K562 (cell line): ENCODE data around the gene ALKBH3. TPM values are rescaled to one million over a fixed set of nuclear protein-coding genes. Genes with fewer than 3 reads are reported as not detected.

Experiments
- ATAC-seq: fragments of 200-7000 bp; cut with Tn5 transposase; 3 replicates; pipeline ENCODE4 v1.9.1; 2020; ENCODE audit warnings: moderate library complexity
- BruUV-seq: library from RNA; stranded (reverse); fragments of 400-500 nt; replicated peaks from 2 replicates; lab custom pipeline; 2021; lab: Mats Ljungman, UMichigan
- CTCF ChIA-PET: fragments of 300-600 bp; formaldehyde crosslinking; extraction: SDS; loops from one replicate; lab custom pipeline; 2021; ENCODE audit warnings: low intra/inter-chr PET ratio; lab: Yijun Ruan, JAX
- POLR2A ChIA-PET: fragments of 300-600, 350-650 bp; sonication (Branson Sonifier 250); formaldehyde crosslinking; extraction: SDS; loops from one replicate; lab custom pipeline; 2021; ENCODE audit warnings: antibody characterized with exemption, inconsistent platforms; lab: Yijun Ruan, JAX
- DNase-seq, 4 experiments: peaks; one replicate each; pipeline versions ENCODE4 v3.0.0 to v3.0.0-alpha.2; 2011 to 2018; ENCODE audit warnings: low spot score in 3 of 4, mixed read lengths in 3 of 4; ENCODE audit errors: extremely low read depth in 1 of 4
- FAIRE-seq: peaks from 2 replicates; lab custom pipeline; 2011; peaks lifted over from hg19 to GRCh38; lab: Jason Lieb, UNC
- H2AFZ ChIP-seq: 2 replicates; pipeline ENCODE4 v1.6.0; 2011; ENCODE audit warnings: low read depth, low read length, control low read depth, inconsistent platforms
- H3K27ac ChIP-seq: fragments of 200-600 bp; 3 replicates; pipeline ENCODE4 v1.8.0; 2011; ENCODE audit warnings: low read depth, mild to moderate bottlenecking, control low read depth, inconsistent platforms, low read length, moderate library complexity, mixed read lengths; ENCODE audit errors: extremely low read depth
- H3K27me3 ChIP-seq, 2 experiments: fragments of 300-600 bp in 1 of 2; 2 replicates in 1 of 2; 3 replicates in 1 of 2; pipeline versions ENCODE4 v1.6.0 to v1.8.0; 2011; ENCODE audit warnings: inconsistent platforms in 2 of 2, low read length in 2 of 2, mild to moderate bottlenecking in 1 of 2, mixed read lengths in 1 of 2, moderate library complexity in 1 of 2; ENCODE audit not compliant: control insufficient read depth in 2 of 2, insufficient read depth in 2 of 2
- H3K36me3 ChIP-seq: fragments of 300-600 bp; 3 replicates; pipeline ENCODE4 v1.8.0; 2011; ENCODE audit warnings: mild to moderate bottlenecking, low read length, inconsistent platforms; ENCODE audit not compliant: control insufficient read depth, insufficient read depth
- H3K4me1 ChIP-seq, 2 experiments: fragments of 200-600 bp in 1 of 2; replicated peaks in 1 of 2; 2 replicates in 1 of 2; 3 replicates in 1 of 2; pipeline versions ENCODE4 v1.5.1 to v1.8.0; 2011; ENCODE audit warnings: inconsistent platforms in 2 of 2, low read length in 2 of 2, mild to moderate bottlenecking in 1 of 2, mixed read lengths in 1 of 2, moderate library complexity in 1 of 2; ENCODE audit not compliant: control insufficient read depth in 2 of 2, insufficient read depth in 2 of 2
- H3K4me2 ChIP-seq: 2 replicates; pipeline ENCODE4 v1.6.1; 2011; ENCODE audit warnings: low read length, control low read depth, inconsistent platforms, mixed read lengths; ENCODE audit not compliant: insufficient read depth
- H3K4me3 ChIP-seq: fragments of 200-600 bp; sonication (generic), shearing (Covaris generic); 2 replicates; pipeline ENCODE4 v1.5.1; 2016; ENCODE audit warnings: control low read depth, inconsistent platforms
- H3K79me2 ChIP-seq: fragments of 200-600 bp; 3 replicates; pipeline ENCODE4 v1.8.0; 2011; ENCODE audit warnings: low read length, inconsistent platforms; ENCODE audit not compliant: control insufficient read depth, insufficient read depth
- H3K9ac ChIP-seq, 2 experiments: 2 replicates each; pipeline versions ENCODE4 v1.6.0 to v1.6.1; 2011; ENCODE audit warnings: low read depth in 2 of 2, low read length in 2 of 2, control low read depth in 1 of 2, inconsistent platforms in 1 of 2, mild to moderate bottlenecking in 1 of 2, mixed read lengths in 1 of 2; ENCODE audit not compliant: insufficient read depth in 1 of 2
- H3K9me1 ChIP-seq: one replicate; pipeline ENCODE4 v1.6.0; 2011; ENCODE audit warnings: inconsistent platforms, mild to moderate bottlenecking, low read length, moderate library complexity; ENCODE audit not compliant: control insufficient read depth, insufficient read depth
- H3K9me3 ChIP-seq: replicated peaks from 2 replicates; pipeline ENCODE4 v1.5.1; 2011; ENCODE audit warnings: low read depth, low read length, inconsistent platforms; ENCODE audit not compliant: control insufficient read depth, insufficient read depth
- H4K20me1 ChIP-seq: replicated peaks from 2 replicates; pipeline ENCODE4 v1.6.1; 2011; ENCODE audit warnings: low read length, inconsistent platforms, mixed read lengths; ENCODE audit not compliant: control insufficient read depth, insufficient read depth
- ETV5 ChIP-seq: sonication (generic); formaldehyde crosslinking; IDR thresholded peaks from 2 replicates; pipeline ENCODE4 v1.4.0; 2020; ENCODE audit warnings: low read depth, mild to moderate bottlenecking, missing genetic modification reagents
- KLF1 ChIP-seq: fragments of 450-650 bp; IDR thresholded peaks from 2 replicates; pipeline ENCODE4 v1.6.1; 2016; ENCODE audit warnings: missing genetic modification characterization, missing compliant biosample characterization
- RFX1 ChIP-seq: fragments of 450-650 bp; IDR thresholded peaks from 2 replicates; pipeline ENCODE4 v1.6.1; 2016; ENCODE audit warnings: mild to moderate bottlenecking, moderate library complexity
- ZBTB17 ChIP-seq: fragments of 450-650 bp; formaldehyde crosslinking; IDR thresholded peaks from 2 replicates; pipeline ENCODE4 v1.4.0; 2020; ENCODE audit warnings: mild to moderate bottlenecking
- ZC3H8 ChIP-seq: fragments of 450-650 bp; IDR thresholded peaks from 2 replicates; pipeline ENCODE4 v1.6.1; 2017
- ZNF696 ChIP-seq: fragments of 250-450 bp; sonication (Bioruptor Pico); conservative IDR thresholded peaks from 2 replicates; pipeline ENCODE4 v1.4.0; 2020; ENCODE audit warnings: mild to moderate bottlenecking, moderate library complexity
- WGBS: fragments of 100-300 bp; shearing (Covaris generic); methylation state at CpG from one replicate; pipeline ENCODE4 v1.1.6; 2016; ENCODE audit warnings: low coverage, mixed read lengths; ENCODE audit not compliant: insufficient coverage; ENCODE audit errors: missing lambda C conversion rate; 5-methylcytosine and 5-hydroxymethylcytosine counted together
- in situ Hi-C: fragments of 300-500 bp; cut with MboI; formaldehyde crosslinking; loops from 4 replicates; pipeline ENCODE4 v1.15.0; 2018; ENCODE audit warnings: inconsistent platforms, mixed read lengths
- intact Hi-C: fragments of 100-400 bp; cut with micrococcal nuclease; formaldehyde crosslinking; loops from 2 replicates; pipeline ENCODE4 v1.14.2; 2022
- polyA plus RNA-seq, 8 experiments: library from polyadenylated mRNA; depleted of rRNA in 4 of 8; stranded (reverse) in 5 of 8; unstranded in 3 of 8; fragments of >200 nt; fragmentation: Nextera tagmentation in 2 of 8; fragmentation: Illumina TruSeq in 1 of 8; extraction: Ambion mirVana in 2 of 8; extraction: Trizol in 1 of 8; gene quantifications; 2 replicates each; pipeline versions ENCODE4 v1.2.1 to v1.2.3, GENCODE V29; 2011 to 2014; ENCODE audit warnings: inconsistent platforms in 1 of 8, missing spikeins in 1 of 8
- total RNA-seq, 7 experiments: library from RNA; depleted of rRNA in 6 of 7; stranded (reverse); fragments of >200 nt in 6 of 7; fragmentation: Illumina TruSeq in 2 of 7; extraction: Trizol in 2 of 7; gene quantifications; 2 replicates each; pipeline versions ENCODE4 v1.2.1 to v1.2.3, GENCODE V29; 2011 to 2021; ENCODE audit warnings: low replicate concordance in 1 of 7
- TF ChIP-seq, protein P1 (sequence below), 2 experiments: IDR thresholded peaks; 2 replicates each; pipeline ENCODE4 v1.6.1; 2011; ENCODE audit warnings: borderline replicate concordance in 1 of 2, control low read depth in 1 of 2, low read depth in 1 of 2, low read length in 1 of 2, mild to moderate bottlenecking in 1 of 2, mixed read lengths in 1 of 2, moderate library complexity in 1 of 2; ENCODE audit not compliant: insufficient read depth in 1 of 2, insufficient read length in 1 of 2, poor library complexity in 1 of 2, severe bottlenecking in 1 of 2; ENCODE audit errors: extremely low read depth in 1 of 2
- TF ChIP-seq, protein P2 (sequence below): fragments of 250-450 bp; sonication (Bioruptor Pico); IDR thresholded peaks from 2 replicates; pipeline ENCODE4 v1.4.0; 2020; ENCODE audit warnings: mild to moderate bottlenecking

Gene ALKBH3
- total and polyA plus RNA-seq, 9 of the 15 experiments (the other 6 are each of a cell fraction or from before 2014, with no cell fraction given): 16.0 to 49.9 (median 36.5) TPM

DNA sequence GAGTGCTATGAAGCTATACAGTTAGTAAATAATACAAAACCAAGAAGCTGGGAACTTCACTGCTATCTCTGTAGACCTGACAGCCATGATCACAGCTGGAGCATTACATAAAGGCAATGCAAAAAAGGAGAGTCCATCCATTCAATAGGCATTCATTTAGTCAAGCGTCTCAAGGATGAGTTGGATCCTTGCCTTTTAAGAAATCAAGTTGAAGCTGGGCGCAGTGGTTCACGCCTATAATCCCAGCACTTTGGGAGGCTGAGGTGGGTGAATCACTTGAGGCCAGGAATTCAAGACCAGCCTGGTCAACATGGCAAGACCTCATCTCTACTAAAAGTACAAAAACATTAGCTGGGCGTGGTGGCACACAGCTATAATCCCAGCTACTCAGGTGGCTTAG, 48.1 kb upstream of the ALKBH3 start (continued):
- TF ChIP-seq, protein P1, sequence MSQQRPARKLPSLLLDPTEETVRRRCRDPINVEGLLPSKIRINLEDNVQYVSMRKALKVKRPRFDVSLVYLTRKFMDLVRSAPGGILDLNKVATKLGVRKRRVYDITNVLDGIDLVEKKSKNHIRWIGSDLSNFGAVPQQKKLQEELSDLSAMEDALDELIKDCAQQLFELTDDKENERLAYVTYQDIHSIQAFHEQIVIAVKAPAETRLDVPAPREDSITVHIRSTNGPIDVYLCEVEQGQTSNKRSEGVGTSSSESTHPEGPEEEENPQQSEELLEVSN (IDR thresholded peaks at IDR 0.05; ENCODE audit: borderline replicate concordance in 1 of 2, extremely low read depth in 1 of 2, insufficient read depth in 1 of 2, insufficient read length in 1 of 2, low read depth in 1 of 2, low read length in 1 of 2, poor library complexity in 1 of 2, severe bottlenecking in 1 of 2): no peak
- no peak for TF ChIP-seq ZBTB17 (CRISPR knock-in tag)
- no peak for TF ChIP-seq ZC3H8
- TF ChIP-seq ZNF696: no peak
- no peak for TF ChIP-seq ETV5 (CRISPR knock-in tag)
- no peak for TF ChIP-seq KLF1

DNA sequence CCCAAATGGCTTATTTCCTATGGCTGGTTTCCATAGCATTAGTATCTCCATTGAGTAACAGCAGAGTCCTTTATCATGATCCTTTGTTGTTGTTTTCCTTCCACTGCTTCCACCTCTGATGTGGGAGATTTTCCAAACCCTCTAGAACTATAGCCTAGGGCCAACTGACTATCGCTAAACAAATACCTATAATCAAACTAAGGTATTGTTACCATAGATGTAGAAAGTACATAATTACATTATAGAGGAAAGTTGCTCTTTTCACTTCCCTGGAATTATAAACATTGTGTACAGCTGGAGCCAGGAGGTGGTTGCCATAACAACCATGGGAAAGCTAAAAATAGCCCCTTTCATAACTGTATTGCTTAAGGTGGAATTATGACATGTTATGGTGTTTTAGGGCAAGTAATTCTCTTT, 47.0 kb upstream of the ALKBH3 start:
- TF ChIP-seq, protein P2, sequence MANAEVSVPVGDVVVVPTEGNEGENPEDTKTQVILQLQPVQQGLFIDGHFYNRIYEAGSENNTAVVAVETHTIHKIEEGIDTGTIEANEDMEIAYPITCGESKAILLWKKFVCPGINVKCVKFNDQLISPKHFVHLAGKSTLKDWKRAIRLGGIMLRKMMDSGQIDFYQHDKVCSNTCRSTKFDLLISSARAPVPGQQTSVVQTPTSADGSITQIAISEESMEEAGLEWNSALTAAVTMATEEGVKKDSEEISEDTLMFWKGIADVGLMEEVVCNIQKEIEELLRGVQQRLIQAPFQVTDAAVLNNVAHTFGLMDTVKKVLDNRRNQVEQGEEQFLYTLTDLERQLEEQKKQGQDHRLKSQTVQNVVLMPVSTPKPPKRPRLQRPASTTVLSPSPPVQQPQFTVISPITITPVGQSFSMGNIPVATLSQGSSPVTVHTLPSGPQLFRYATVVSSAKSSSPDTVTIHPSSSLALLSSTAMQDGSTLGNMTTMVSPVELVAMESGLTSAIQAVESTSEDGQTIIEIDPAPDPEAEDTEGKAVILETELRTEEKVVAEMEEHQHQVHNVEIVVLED: no peak
- peak; percentile 68 for TF ChIP-seq RFX1
- H3K4me1 ChIP-seq: no peaks in the 10 kb centered on the region
- no peaks in the 10 kb centered on the region for H3K36me3 ChIP-seq
- no TSS peak for BruUV-seq
- no peak overlapping the region for H2AFZ ChIP-seq
- no peaks in the 10 kb centered on the region for H3K9me3 ChIP-seq
- intact Hi-C loops: no loop called here
- no peaks in the 10 kb centered on the region for H3K79me2 ChIP-seq
- WGBS: 29% methylated on average over 1 of the region's 1 CpG
- ATAC-seq: no peak
- H4K20me1 ChIP-seq: no peaks in the 10 kb centered on the region
- no peak overlapping the region for H3K4me3 ChIP-seq
- DNase-seq: no peak
- no peak overlapping the region for H3K9ac ChIP-seq
- CTCF ChIA-PET: no interaction called here
- no peak overlapping the region for H3K4me2 ChIP-seq
- no peak overlapping the region for H3K27ac ChIP-seq
- in situ Hi-C loops: no loop called here
- no peak for FAIRE-seq
- POLR2A ChIA-PET: no interaction called here
- H3K9me1 ChIP-seq: no peaks in the 10 kb centered on the region
- no peaks in the 10 kb centered on the region; a peak in 1 of 5 replicates for H3K27me3 ChIP-seq
